ENCODE measurements around the gene CD81. TPM values are rescaled to one million over a fixed set of nuclear protein-coding genes. Genes with fewer than 3 reads are reported as not detected.

Gene CD81
- total RNA-seq, 2 donors from 2014 or later = 111 to 217 TPM

DNA sequence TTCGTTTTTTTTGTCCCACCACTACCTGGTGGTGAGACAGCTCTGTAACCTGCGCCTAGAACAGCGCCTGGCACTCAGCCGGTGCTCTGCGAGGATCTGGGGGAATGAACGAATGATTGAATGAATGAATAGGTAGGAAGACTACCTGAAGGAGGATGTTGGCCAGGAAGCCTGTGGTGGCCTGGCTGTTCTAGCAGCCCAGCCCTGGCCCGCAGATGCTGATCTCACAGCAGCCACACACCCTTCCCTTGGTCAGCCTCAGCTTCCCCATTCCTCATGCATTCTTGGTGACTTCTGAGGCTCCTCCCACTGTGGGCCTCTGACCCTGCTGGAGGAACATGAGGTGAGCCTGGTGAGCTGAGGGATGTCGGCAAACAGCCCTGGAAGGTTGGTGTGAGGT, 63.5 kb downstream of the CD81 start:
- intact Hi-C loops (cut with DNase I, micrococcal nuclease) = no loop called here
- DNase-seq = no peak
- ATAC-seq = no peak

DNA sequence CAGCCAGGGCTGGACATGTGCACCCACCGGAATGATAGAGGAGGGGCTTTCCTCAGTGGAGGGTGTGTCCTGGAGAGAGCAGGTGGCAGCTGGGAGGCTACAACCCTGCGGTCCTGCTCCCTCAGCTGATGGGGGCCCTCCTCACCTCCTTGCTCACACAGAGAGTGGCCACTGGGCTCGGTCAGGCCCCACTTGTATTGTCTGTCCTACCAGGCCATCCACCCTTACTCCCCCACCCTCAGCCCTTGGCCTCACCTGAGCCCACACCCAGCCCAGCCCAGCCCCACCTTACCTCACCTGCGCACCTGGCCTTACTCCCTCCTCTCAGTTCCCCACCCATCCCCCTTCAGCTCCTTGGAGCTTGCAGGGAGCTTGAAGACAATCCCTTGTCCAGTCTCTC, 64.1 kb downstream of the CD81 start:
- peak; percentile 54 for ATAC-seq
- peak; percentile 75 to 84 for DNase-seq
- intact Hi-C loops (cut with DNase I, micrococcal nuclease) = no loop called here

DNA sequence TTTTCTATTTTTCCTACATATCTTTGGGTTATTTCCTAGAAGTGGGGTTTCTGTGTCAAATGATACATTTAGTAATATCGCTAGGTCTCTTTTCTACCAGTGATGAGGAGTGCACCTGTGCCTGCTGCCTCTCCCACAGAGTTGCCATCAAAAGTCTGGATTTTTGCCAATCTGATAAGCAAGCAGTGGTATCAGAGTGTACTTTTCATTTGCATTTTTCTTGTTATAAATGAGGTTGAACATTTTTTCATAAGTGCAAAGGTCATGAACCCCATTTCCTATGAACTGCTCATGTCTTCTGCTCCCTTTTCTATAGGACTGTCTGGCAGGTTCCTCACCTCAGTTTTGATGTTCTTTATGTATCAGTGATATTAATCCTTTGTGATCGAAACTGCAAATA, 65.5 kb downstream of the CD81 start:
- intact Hi-C loops (cut with DNase I, micrococcal nuclease) = no loop called here
- ATAC-seq (peak; percentile 28), DNase-seq (no peak)

DNA sequence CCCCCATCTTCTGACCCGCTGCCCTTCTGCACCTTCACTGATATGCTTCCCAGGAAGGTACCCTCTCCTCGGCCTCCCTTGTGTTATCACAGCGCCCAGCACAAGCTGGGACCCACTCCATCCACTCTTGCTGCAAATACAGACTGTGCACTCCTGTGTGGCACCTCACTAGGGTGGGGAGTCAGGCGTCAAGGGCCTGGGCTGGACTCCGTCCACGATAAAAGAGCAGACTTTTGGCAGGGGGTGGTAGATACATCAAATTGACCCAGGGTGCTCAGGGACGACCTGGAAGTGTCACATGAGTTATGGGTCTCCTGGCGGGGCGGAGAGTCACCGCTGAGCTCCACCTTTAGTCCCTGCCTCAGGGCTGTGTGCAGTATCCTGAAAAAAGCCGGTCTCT, 66.3 kb downstream of the CD81 start:
- intact Hi-C loops (cut with DNase I, micrococcal nuclease) = no loop called here
- DNase-seq = no peak
- ATAC-seq = peak; percentile 6

DNA sequence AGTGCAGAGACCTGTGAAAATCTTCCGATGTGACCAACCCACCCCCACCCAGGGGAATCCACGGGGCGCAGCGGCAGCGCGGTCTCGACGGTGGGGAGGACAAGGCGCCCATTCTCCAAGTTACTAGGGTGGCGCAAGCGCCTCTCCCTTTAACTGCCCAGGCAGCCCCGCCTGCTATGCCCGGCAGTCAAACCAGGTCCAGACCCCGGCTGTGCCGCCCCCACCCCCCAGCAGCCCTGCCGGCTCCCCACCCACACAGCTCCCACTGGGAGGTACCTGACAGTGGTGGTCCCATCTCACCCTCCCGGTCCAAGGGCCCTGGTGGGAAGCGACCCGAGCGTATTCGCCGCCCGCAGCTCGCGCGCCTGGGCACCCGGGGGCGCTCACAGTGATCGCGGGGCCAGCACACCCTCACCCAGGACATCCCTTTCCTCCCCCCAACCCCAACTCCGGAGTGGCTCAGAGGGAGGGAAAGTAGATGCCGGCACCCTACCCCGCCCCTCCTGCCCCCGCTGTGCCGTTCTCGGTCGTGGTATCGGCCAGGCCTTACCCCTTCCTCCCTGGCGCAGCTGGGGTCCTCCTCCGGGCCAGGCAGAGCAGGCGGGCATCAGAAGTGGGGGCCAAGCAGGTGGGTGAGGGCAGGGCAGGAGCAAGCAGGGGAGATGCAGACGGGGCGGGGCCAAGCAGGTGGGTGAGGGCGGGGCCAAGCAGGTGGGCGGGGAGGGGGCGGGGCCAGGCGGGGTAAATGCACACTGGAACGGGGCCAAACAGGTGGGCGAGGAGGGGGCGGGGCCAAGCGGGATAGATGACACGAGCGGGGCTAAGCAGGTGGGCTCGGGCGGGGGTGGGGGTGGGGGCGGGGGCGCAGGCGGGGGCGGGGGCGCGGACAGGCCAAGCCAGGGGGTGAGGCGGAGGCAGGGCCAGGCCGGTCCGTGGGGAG, 67.0 kb downstream of the CD81 start, which contains the start of gene TRPM5:
Gene TRPM5 (minus strand): TSS at position 634 of the 940 bp plus-strand sequence. CDS start 21,478 bp downstream, outside the sequence.
- intact Hi-C loops (cut with DNase I, micrococcal nuclease) = no loop called here
- DNase-seq (peak; percentile 73 to 86), ATAC-seq (peak; percentile 57)

DNA sequence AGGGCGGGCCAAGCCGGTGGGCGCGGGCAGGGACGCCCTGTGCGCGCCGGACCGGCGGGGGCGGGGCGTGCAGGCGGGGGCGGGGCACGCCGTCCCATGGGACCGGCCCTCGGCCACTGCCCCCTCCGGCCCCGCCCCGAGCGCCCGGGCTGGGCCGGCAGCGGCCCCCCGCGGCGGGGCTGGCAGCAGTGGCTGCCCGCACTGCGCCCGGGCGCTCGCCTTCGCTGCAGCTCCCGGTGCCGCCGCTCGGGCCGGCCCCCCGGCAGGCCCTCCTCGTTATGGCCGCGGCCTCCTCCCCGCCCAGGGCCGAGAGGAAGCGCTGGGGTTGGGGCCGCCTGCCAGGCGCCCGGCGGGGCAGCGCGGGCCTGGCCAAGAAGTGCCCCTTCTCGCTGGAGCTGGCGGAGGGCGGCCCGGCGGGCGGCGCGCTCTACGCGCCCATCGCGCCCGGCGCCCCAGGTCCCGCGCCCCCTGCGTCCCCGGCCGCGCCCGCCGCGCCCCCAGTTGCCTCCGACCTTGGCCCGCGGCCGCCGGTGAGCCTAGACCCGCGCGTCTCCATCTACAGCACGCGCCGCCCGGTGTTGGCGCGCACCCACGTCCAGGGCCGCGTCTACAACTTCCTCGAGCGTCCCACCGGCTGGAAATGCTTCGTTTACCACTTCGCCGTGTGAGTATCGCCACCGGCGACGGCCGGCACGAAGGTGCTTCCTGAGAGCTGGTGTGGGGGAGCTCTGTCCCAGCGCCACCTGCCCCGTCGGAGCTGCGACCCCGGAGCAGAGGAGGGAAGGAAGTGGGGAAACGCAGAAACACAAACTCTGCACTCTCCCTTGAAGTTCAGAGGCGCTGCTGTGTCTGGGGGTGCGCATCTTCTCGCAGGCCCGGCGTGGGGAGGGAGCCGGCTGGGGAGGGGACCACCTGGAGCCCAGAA, 68.0 kb downstream of the CD81 start, which contains the start of gene KCNQ1:
Gene KCNQ1 (plus strand): TSS at position 188 of the 925 bp plus-strand sequence. CDS start 91 bp downstream, at position 279.
- DNase-seq (peak; percentile 77 to 85), ATAC-seq (peak; percentile 73)
- intact Hi-C loops (cut with DNase I, micrococcal nuclease) = no loop called here

DNA sequence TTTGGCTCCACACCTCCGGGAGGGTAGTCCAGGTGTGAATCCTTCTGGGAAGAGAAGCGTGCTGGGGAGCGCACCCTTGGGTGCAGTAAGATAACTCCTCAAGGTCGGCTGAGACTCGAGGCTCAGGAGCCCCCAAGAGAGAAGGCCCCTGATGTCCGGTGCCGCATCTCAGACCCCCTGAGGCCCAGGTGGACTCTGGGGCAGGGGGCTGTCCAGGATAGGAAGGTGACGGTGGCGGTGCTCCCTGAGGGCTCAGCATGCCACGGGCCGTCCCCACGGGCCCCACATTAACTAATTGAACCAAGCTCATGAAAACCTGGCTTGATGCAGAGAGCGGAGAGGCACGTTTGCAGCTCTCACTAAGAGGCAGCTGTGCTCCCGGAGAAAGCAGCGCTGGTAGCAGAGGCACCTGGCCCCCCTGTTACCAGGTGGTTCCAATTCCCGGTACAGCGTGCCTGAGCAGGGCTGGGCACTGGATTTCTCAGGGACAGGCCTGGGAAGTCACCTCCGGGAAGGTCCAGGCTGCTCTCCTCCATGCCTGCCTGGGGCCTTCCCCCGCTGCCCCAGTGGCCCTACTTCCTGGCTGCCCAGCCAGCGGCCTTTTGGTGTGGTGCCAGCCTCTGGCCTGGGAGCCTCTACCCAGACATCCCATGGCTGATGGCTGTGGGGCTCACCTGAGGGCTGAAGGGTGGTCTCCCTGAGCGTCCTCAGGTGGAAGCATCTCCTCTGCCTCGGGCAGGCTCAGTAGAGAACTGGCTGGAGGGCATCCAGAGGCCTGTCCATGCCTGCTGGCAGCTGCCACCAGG, 68.8 kb downstream of the CD81 start:
- intact Hi-C loops (cut with DNase I, micrococcal nuclease) = no loop called here
- ATAC-seq (peak; percentile 19), DNase-seq (peak in 1 of 2 donors; percentile 59)

DNA sequence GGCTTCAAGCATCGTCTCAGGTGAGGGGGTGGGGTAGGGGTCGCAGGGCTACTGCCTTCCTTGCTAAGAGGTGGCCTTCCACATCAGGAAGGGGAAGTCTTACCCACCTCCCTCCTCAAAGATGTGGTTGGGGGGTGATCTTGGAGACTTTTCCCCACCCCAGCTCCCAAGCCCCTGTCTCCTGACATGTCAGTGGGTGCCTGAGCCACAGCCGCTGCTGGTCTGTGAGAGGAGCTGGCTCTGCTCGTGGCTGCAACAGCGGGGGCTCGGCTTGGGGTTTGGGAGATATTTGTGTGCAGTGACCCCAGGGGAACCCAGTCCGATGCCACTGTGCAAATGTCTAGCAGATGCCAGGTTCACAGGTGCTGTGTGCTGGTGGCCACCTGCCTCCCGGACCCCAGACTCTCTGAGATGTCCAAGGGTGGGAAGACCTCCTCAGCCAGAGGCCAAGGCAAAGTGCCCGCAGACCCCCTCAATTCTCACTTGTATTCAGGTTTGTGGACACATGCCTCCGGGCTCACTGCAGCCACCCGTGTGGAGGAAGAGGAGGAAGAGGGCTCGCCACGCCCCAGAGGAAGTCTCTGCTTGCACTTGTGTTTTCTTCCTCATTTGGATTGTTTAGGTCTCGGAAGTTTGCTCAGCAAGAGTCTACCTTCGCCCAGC, 69.6 kb downstream of the CD81 start:
- peak; percentile 10 for ATAC-seq

More for the DNA sequence above, 69.6 kb downstream of the CD81 start:
- DNase-seq = peak in 1 of 2 donors; percentile 63
- intact Hi-C loops (cut with DNase I, micrococcal nuclease) = no loop called here

Other genes starting within 250 kb of the CD81 start
- 10 to 100 TPM in 1 of 2 donors, 1 to 10 TPM in 1; 7.3 to 10.8 TPM for gene IGF2, start 237.9 kb upstream of the CD81 start, total RNA-seq
- gene INS, start 216.1 kb upstream of the CD81 start, total RNA-seq = 1 to 10 TPM in 1 of 2 donors, not detected in 1; 1.3 TPM
- gene TH, start 205.5 kb upstream of the CD81 start, total RNA-seq = not detected
- gene ASCL2, start 106.7 kb upstream of the CD81 start, total RNA-seq = 10 to 100 TPM in 1 of 2 donors, 1 to 10 TPM in 1; 6.3 to 10.4 TPM
- under 1 TPM; 0.15 to 0.78 TPM for gene C11orf21, start 75.4 kb upstream of the CD81 start, total RNA-seq
- 1 to 10 TPM in 1 of 2 donors, not detected in 1; 1.3 TPM for gene TSPAN32, start 75.3 kb upstream of the CD81 start, total RNA-seq
- 10 to 100 TPM; 39.9 to 40.4 TPM for gene TSSC4, start 23.4 kb downstream of the CD81 start, total RNA-seq
- gene TRPM5, start 67.2 kb downstream of the CD81 start, total RNA-seq = 1 to 10 TPM; 2.0 to 3.8 TPM
- 10 to 100 TPM; 42.8 to 56.8 TPM for gene KCNQ1, start 67.7 kb downstream of the CD81 start, total RNA-seq